HepG2 (cell line): ENCODE measurements around the gene RHCE. TPM values are rescaled to one million over a fixed set of nuclear protein-coding genes. Genes with fewer than 3 reads are reported as not detected.
"Not testable (repeated sequence)": the region's sequence is repeated elsewhere in the genome, so short reads cannot be mapped to it uniquely, and the experiment has no call there.

Source experiments
- ATAC-seq: fragments of 200-7000 bp; cut with Tn5 transposase; 3 replicates; pipeline ENCODE4 v1.9.1; 2020; ENCODE audit warnings: mild to moderate bottlenecking, moderate library complexity
- BruUV-seq: library from RNA; stranded (reverse); fragments of 400-500 nt; replicated peaks from 2 replicates; lab custom pipeline; 2021; lab: Mats Ljungman, UMichigan
- CTCF ChIA-PET: fragments of 300-600 bp; formaldehyde crosslinking; extraction: SDS; loops from one replicate; lab custom pipeline; 2021; ENCODE audit warnings: low total read pairs, inconsistent platforms, low intra/inter-chr PET ratio; lab: Yijun Ruan, JAX
- POLR2A ChIA-PET: fragments of 350-600 bp; sonication (Branson Sonifier 250); formaldehyde crosslinking; loops from one replicate; lab custom pipeline; 2020; ENCODE audit warnings: antibody characterized with exemption, inconsistent platforms; lab: Yijun Ruan, JAX
- DNase-seq: peaks from one replicate; pipeline ENCODE4 v3.0.0-alpha.2; 2015; ENCODE audit warnings: low spot score
- FAIRE-seq: peaks from 3 replicates; lab custom pipeline; 2011; peaks lifted over from hg19 to GRCh38; lab: Jason Lieb, UNC
- H2AFZ ChIP-seq: one replicate; pipeline ENCODE4 v1.6.1; 2011; ENCODE audit warnings: low read length, inconsistent platforms
- H3K27ac ChIP-seq: fragments of 300-600 bp; 3 replicates; pipeline ENCODE4 v1.8.0; 2011; ENCODE audit warnings: mixed run types, mild to moderate bottlenecking, mixed read lengths, low read length, inconsistent platforms; ENCODE audit not compliant: insufficient read depth; ENCODE audit errors: extremely low read length
- H3K27me3 ChIP-seq, 2 experiments: fragments of 200-600 bp in 1 of 2; 2 replicates in 1 of 2; 3 replicates in 1 of 2; pipeline versions ENCODE4 v1.6.0 to v1.8.0; 2011; ENCODE audit warnings: low read length in 2 of 2, mild to moderate bottlenecking in 2 of 2, moderate library complexity in 2 of 2, inconsistent platforms in 1 of 2; ENCODE audit not compliant: insufficient read depth in 2 of 2, control insufficient read depth in 1 of 2
- H3K36me3 ChIP-seq, 2 experiments: fragments of 200-600 bp in 1 of 2; replicated peaks in 1 of 2; 2 replicates in 1 of 2; 3 replicates in 1 of 2; pipeline versions ENCODE4 v1.5.1 to v1.8.0; 2011; ENCODE audit warnings: low read length in 2 of 2, inconsistent platforms in 1 of 2; ENCODE audit not compliant: insufficient read depth in 2 of 2, control insufficient read depth in 1 of 2
- H3K4me1 ChIP-seq: 2 replicates; pipeline ENCODE4 v1.5.1; 2012; ENCODE audit warnings: low read length, inconsistent platforms; ENCODE audit not compliant: insufficient read depth
- H3K4me2 ChIP-seq: 2 replicates; pipeline ENCODE4 v1.6.0; 2011; ENCODE audit warnings: low read depth, low read length, inconsistent platforms
- H3K4me3 ChIP-seq, 3 experiments: fragments of 200-600 bp in 1 of 3; sonication (generic), shearing (Covaris generic) in 1 of 3; replicated peaks in 1 of 3; 2 replicates each; pipeline ENCODE4 v1.5.1; 2011 to 2016; ENCODE audit warnings: low read length in 3 of 3, inconsistent platforms in 2 of 3, low read depth in 2 of 3, mild to moderate bottlenecking in 2 of 3, control low read depth in 1 of 3, mixed read lengths in 1 of 3; ENCODE audit not compliant: insufficient read depth in 1 of 3
- H3K79me2 ChIP-seq: one replicate; pipeline ENCODE4 v1.6.1; 2011; ENCODE audit warnings: low read length, inconsistent platforms; ENCODE audit not compliant: insufficient read depth
- H3K9ac ChIP-seq: 2 replicates; pipeline ENCODE4 v1.6.0; 2011; ENCODE audit warnings: mild to moderate bottlenecking, low read depth, low read length, inconsistent platforms; ENCODE audit not compliant: insufficient read depth
- H3K9me3 ChIP-seq: 2 replicates; pipeline ENCODE4 v1.5.1; 2012; ENCODE audit warnings: mild to moderate bottlenecking, low read length
- H4K20me1 ChIP-seq: 2 replicates; pipeline ENCODE4 v1.6.0; 2011; ENCODE audit warnings: inconsistent platforms, mild to moderate bottlenecking, low read length, moderate library complexity; ENCODE audit not compliant: insufficient read depth
- CTCF ChIP-seq: sonication (generic); formaldehyde crosslinking; IDR thresholded peaks from 2 replicates; pipeline ENCODE4 v1.5.0; 2020; ENCODE audit warnings: mild to moderate bottlenecking, missing genetic modification reagents, moderate library complexity
- STAG1 ChIP-seq: sonication (generic); formaldehyde crosslinking; IDR thresholded peaks from 2 replicates; pipeline ENCODE4 v1.4.0; 2020; ENCODE audit warnings: missing genetic modification reagents
- WGBS: methylation state at CpG from one replicate; pipeline ENCODE4 v1.1.6; 2017; ENCODE audit warnings: low lambda C conversion rate; 5-methylcytosine and 5-hydroxymethylcytosine counted together
- in situ Hi-C: cut with HindIII; loops from 2 replicates; pipeline ENCODE4 v1.10.0; 2017; ENCODE audit warnings: low pct_unique_long_range_greater_than_20kb; ENCODE audit not compliant: extremely low pct_ligation_motif_present
- intact Hi-C: fragments of 100-400 bp; cut with micrococcal nuclease; formaldehyde crosslinking; loops from one replicate; pipeline ENCODE4 v1.10.0; 2022; ENCODE audit not compliant: unreplicated experiment
- polyA plus RNA-seq, 8 experiments: library from polyadenylated mRNA; depleted of rRNA in 3 of 8; stranded (reverse) in 7 of 8; unstranded in 1 of 8; fragments of >200 nt; fragmentation: Illumina TruSeq in 4 of 8; extraction: Trizol in 4 of 8; gene quantifications; 2 replicates each; pipeline versions ENCODE4 v1.2.1 to v1.2.3, GENCODE V29; 2011 to 2016; ENCODE audit warnings: low read depth in 4 of 8, missing spikeins in 1 of 8, mixed read lengths in 1 of 8; ENCODE audit not compliant: insufficient read depth in 1 of 8
- total RNA-seq, 5 experiments: library from RNA; depleted of rRNA; stranded (reverse); fragments of >200 nt; fragmentation: Illumina TruSeq; extraction: Trizol; gene quantifications; 2 replicates each; pipeline ENCODE4 v1.2.3, GENCODE V29; 2016; ENCODE audit warnings: low read depth in 1 of 5

RHCE gene
- total and polyA plus RNA-seq, 2 of the 13 experiments (the other 11 are each of a cell fraction or from before 2014, with no cell fraction given): 0.30 TPM; not detected in 1

GRCh38 chr1:25402947-25403803, 17.4 kb downstream of the RHCE start:
- H4K20me1 ChIP-seq, H3K79me2 ChIP-seq, H3K4me3 ChIP-seq, DNase-seq, CTCF ChIA-PET, H3K36me3 ChIP-seq, H3K9me3 ChIP-seq, BruUV-seq, H3K4me1 ChIP-seq, H3K9ac ChIP-seq, H3K27me3 ChIP-seq, H2AFZ ChIP-seq, FAIRE-seq, POLR2A ChIA-PET, H3K27ac ChIP-seq, H3K4me2 ChIP-seq, intact Hi-C loops: not testable (repeated sequence)
- in situ Hi-C loops: loop anchor here (25.0 kb wide), 1 partner anchor 109 kb away; no protein-coding TSS in a partner anchor
- peak; percentile 89 for ATAC-seq
- WGBS: 17% methylated on average over 6 of the region's 8 CpGs
- TF ChIP-seq CTCF (CRISPR knock-in tag) (peak; percentile 56), STAG1 (CRISPR knock-in tag) (peak; percentile 66)

- H3K79me2 ChIP-seq, H3K36me3 ChIP-seq, H3K9ac ChIP-seq, CTCF ChIA-PET, H3K4me3 ChIP-seq, BruUV-seq, ATAC-seq, POLR2A ChIA-PET, H3K4me2 ChIP-seq, intact Hi-C loops, FAIRE-seq, in situ Hi-C loops, H3K27me3 ChIP-seq, H3K9me3 ChIP-seq, H2AFZ ChIP-seq, H4K20me1 ChIP-seq, H3K4me1 ChIP-seq, DNase-seq, H3K27ac ChIP-seq: not testable (repeated sequence)
- no CpG with 5 or more reads among the region's 2 CpGs for WGBS
These were observed 22.5 kb downstream of the RHCE start for GRCh38 chr1:25398079-25398478.

GRCh38 chr1:25397549-25397948, 23.1 kb downstream of the RHCE start:
- H3K4me2 ChIP-seq, ATAC-seq, H2AFZ ChIP-seq, H3K27me3 ChIP-seq, H4K20me1 ChIP-seq, in situ Hi-C loops, intact Hi-C loops, BruUV-seq, H3K9ac ChIP-seq, FAIRE-seq, H3K4me3 ChIP-seq, H3K27ac ChIP-seq, H3K36me3 ChIP-seq, DNase-seq, H3K79me2 ChIP-seq, H3K9me3 ChIP-seq, CTCF ChIA-PET, H3K4me1 ChIP-seq, POLR2A ChIA-PET: not testable (repeated sequence)
- 42% methylated on average over 5 of the region's 10 CpGs for WGBS
